ENCODE data around the gene TBC1D10A.

DNA sequence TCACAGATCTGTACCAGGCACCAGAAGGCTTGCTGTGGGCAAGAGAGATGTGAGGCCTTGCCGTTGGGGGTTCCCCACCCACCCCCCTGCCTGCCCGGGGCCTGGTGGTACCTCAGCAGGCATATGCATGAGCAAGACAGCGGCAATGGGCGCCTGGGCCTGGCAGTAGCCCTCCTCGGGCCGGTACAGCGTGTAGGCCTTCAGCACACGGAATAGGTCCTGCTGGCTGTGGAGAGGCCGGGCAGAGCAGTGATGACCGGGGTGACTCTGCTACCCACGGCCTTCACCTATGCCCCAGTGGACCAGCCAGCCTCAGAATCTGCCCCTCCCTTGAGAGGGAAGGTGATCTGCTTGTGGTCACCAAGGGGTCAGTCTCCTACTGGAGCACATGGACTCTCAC lies 31.9 kb downstream of the TBC1D10A start:
- TF ChIP-seq, protein P1, sequence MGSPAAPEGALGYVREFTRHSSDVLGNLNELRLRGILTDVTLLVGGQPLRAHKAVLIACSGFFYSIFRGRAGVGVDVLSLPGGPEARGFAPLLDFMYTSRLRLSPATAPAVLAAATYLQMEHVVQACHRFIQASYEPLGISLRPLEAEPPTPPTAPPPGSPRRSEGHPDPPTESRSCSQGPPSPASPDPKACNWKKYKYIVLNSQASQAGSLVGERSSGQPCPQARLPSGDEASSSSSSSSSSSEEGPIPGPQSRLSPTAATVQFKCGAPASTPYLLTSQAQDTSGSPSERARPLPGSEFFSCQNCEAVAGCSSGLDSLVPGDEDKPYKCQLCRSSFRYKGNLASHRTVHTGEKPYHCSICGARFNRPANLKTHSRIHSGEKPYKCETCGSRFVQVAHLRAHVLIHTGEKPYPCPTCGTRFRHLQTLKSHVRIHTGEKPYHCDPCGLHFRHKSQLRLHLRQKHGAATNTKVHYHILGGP (tag by site-specific recombination; IDR thresholded peaks at IDR 0.05), result no peak
- TF ChIP-seq, protein P2, sequence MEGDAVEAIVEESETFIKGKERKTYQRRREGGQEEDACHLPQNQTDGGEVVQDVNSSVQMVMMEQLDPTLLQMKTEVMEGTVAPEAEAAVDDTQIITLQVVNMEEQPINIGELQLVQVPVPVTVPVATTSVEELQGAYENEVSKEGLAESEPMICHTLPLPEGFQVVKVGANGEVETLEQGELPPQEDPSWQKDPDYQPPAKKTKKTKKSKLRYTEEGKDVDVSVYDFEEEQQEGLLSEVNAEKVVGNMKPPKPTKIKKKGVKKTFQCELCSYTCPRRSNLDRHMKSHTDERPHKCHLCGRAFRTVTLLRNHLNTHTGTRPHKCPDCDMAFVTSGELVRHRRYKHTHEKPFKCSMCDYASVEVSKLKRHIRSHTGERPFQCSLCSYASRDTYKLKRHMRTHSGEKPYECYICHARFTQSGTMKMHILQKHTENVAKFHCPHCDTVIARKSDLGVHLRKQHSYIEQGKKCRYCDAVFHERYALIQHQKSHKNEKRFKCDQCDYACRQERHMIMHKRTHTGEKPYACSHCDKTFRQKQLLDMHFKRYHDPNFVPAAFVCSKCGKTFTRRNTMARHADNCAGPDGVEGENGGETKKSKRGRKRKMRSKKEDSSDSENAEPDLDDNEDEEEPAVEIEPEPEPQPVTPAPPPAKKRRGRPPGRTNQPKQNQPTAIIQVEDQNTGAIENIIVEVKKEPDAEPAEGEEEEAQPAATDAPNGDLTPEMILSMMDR (tag by site-specific recombination; IDR thresholded peaks at IDR 0.05), result no peak
